Adrenal gland (tissue), 5 donors: ENCODE results near the gene KCNG4.

ENCODE experiments used
- CTCF ChIP-seq, 6 experiments: fragments of 450-650 bp in 4 of 6; fragments of 200-600 bp in 2 of 6; sonication (generic) in 1 of 6; IDR thresholded peaks; 1 replicate in 5 of 6; 2 replicates in 1 of 6; pipeline versions ENCODE4 v1.5.1 to v1.8.0; 2016 to 2021; ENCODE audit warnings: antibody characterized with exemption in 6 of 6, mild to moderate bottlenecking in 2 of 6, moderate library complexity in 1 of 6
- POLR2A ChIP-seq, 2 donors: fragments of 450-650 bp; IDR thresholded peaks; one replicate each; pipeline ENCODE4 v1.6.1; 2017; ENCODE audit warnings: antibody characterized with exemption in 2 of 2, mild to moderate bottlenecking in 2 of 2, moderate library complexity in 1 of 2
- donor health status: DM: no; HTN: no; CAD: no.

GRCh38 chr16:84274515-84274914 is 34.7 kb upstream of the KCNG4 start:
- no peak for TF ChIP-seq CTCF (IDR thresholded peaks at IDR 0.05)
- no peak for TF ChIP-seq POLR2A (IDR thresholded peaks at IDR 0.05)
